HG03342 (cell line): ENCODE results near the gene ZBTB20.

Experiments used
- ATAC-seq: cut with Tn5 transposase; IDR thresholded peaks from one replicate; pipeline ENCODE4 v1.9.1; 2021; ENCODE audit warnings: mild to moderate bottlenecking, moderate library complexity; ENCODE audit not compliant: unreplicated experiment

Gene ZBTB20

GRCh38 chr3:114506591-114507300, 640.3 kb downstream of the ZBTB20 start:
- no peak for ATAC-seq

GRCh38 chr3:114504941-114505628, 642.0 kb downstream of the ZBTB20 start:
- no peak for ATAC-seq

- ATAC-seq: no peak
Observed at GRCh38 chr3:114502204-114502603, 644.9 kb downstream of the ZBTB20 start.

GRCh38 chr3:114499976-114500375, 647.1 kb downstream of the ZBTB20 start:
- no peak for ATAC-seq

- no peak for ATAC-seq
Observed at GRCh38 chr3:114498539-114499370, 648.3 kb downstream of the ZBTB20 start.

GRCh38 chr3:114496874-114497273, 650.2 kb downstream of the ZBTB20 start:
- no peak for ATAC-seq

GRCh38 chr3:114496466-114496865, 650.6 kb downstream of the ZBTB20 start:
- no peak for ATAC-seq

GRCh38 chr3:114496021-114496434, 651.1 kb downstream of the ZBTB20 start:
- ATAC-seq: no peak

GRCh38 chr3:114494498-114494897, 652.6 kb downstream of the ZBTB20 start:
- ATAC-seq: no peak

GRCh38 chr3:114490829-114491228, 656.3 kb downstream of the ZBTB20 start:
- no peak for ATAC-seq

GRCh38 chr3:114487502-114487901, 659.6 kb downstream of the ZBTB20 start:
- ATAC-seq: no peak

GRCh38 chr3:114484919-114485318, 662.2 kb downstream of the ZBTB20 start:
- no peak for ATAC-seq

GRCh38 chr3:114481113-114481512, 666.0 kb downstream of the ZBTB20 start:
- ATAC-seq: no peak

- no peak for ATAC-seq
Observed at GRCh38 chr3:114480442-114480841, 666.6 kb downstream of the ZBTB20 start.

- no peak for ATAC-seq
Observed at GRCh38 chr3:114478801-114479200, 668.3 kb downstream of the ZBTB20 start.

GRCh38 chr3:114476511-114476910, 670.6 kb downstream of the ZBTB20 start:
- ATAC-seq: no peak

- no peak for ATAC-seq
Observed at GRCh38 chr3:114471478-114471877, 675.6 kb downstream of the ZBTB20 start.

GRCh38 chr3:114469070-114469469, 678.0 kb downstream of the ZBTB20 start:
- ATAC-seq: no peak

- no peak for ATAC-seq
Observed at GRCh38 chr3:114466816-114467215, 680.3 kb downstream of the ZBTB20 start.

- no peak for ATAC-seq
Observed at GRCh38 chr3:114466251-114466650, 680.8 kb downstream of the ZBTB20 start.

GRCh38 chr3:114464548-114464947, 682.5 kb downstream of the ZBTB20 start:
- ATAC-seq: peak; percentile 87

GRCh38 chr3:114462750-114463149, 684.3 kb downstream of the ZBTB20 start:
- ATAC-seq: no peak
